Measurements from ENCODE around the gene CYGB. TPM values are rescaled to one million over a fixed set of nuclear protein-coding genes. Genes with fewer than 3 reads are reported as not detected.

CYGB gene
- total and polyA plus RNA-seq, 2 of the 13 experiments (the other 11 are each of a cell fraction or from before 2014, with no cell fraction given), result 18.9 to 27.1 TPM

DNA sequence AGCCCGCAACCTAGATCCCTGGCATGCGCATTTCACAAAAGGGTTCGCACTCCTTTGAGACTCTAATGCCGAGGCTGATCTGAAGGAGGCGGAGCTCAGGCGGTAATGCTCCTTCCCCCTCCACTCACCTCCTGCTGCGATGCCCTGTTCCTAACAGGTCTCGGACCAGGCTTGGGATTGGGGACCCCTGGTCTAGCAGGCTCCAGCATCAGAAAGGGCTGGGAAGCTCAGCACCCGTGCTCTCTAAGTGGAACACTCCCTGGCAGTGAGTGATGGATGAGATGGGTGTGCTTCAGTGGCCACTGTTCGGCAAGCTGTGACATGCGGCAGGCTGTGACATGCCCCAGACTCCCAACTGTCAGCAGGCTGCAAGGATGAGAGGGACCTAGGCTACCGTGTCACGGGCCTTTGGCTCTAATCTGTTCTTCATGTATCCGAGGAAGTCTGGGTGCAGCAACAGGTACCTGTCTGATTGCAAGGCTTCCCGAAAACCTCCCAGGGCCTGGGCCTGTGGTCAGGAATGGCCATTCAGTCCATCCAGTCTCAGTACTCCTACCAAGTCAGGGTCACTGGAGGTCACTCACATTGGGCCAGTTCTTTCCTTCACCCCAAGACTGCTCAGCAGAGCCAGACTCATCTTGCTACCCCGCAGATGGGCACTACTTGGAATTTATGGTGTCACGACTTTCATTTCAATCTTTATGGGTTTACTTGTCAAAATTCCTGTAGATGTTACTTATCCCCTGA is 49.4 kb upstream of the CYGB start:
- Histone ChIP-seq H4K20me1 (ENCODE audit: insufficient read depth, low read length) (no peaks in the 10 kb centered on the region), H3K4me1 (ENCODE audit: insufficient read depth, low read length) (peaks cover 47% of the 10 kb centered on the region), H3K9me3 (ENCODE audit: low read length) (no peaks in the 10 kb centered on the region), H3K36me3 (replicated peaks in 1 of 2; ENCODE audit: control insufficient read depth in 1 of 2, insufficient read depth in 2 of 2, low read length in 2 of 2) (no peaks in the 10 kb centered on the region), H3K4me3 (replicated peaks in 1 of 3; ENCODE audit: insufficient read depth in 1 of 3, low read depth in 2 of 3, low read length in 3 of 3) (no peak overlapping the region), H2AFZ (ENCODE audit: low read length) (no peak overlapping the region), H3K27me3 (ENCODE audit: control insufficient read depth in 1 of 2, insufficient read depth in 2 of 2, low read length in 2 of 2) (peaks cover 9 to 39% of the 10 kb centered on the region in 2 experiments; a peak in 4 of 5 replicates), H3K4me2 (ENCODE audit: low read depth, low read length) (no peak overlapping the region), H3K9ac (ENCODE audit: insufficient read depth, low read depth, low read length) (no peak overlapping the region), H3K27ac (ENCODE audit: extremely low read length, insufficient read depth, low read length) (no peak overlapping the region), H3K79me2 (ENCODE audit: insufficient read depth, low read length) (no peaks in the 10 kb centered on the region)
- intact Hi-C loops (cut with micrococcal nuclease; ENCODE audit: unreplicated experiment) (loop anchor here (2.0 to 5.0 kb wide), 3 partner anchors 16 to 62 kb away; no protein-coding TSS in a partner anchor), in situ Hi-C loops (cut with HindIII; ENCODE audit: extremely low pct_ligation_motif_present, low pct_unique_long_range_greater_than_20kb) (no loop called here)
- CTCF ChIA-PET (ENCODE audit: low intra/inter-chr PET ratio, low total read pairs), result interaction anchor here (0.7 to 1.8 kb wide), 3 partner anchors 28 to 63 kb away, joined by 3 to 5 read pairs (median 5); no protein-coding TSS in a partner anchor
- ATAC-seq (no peak), DNase-seq (ENCODE audit: low spot score) (no peak), FAIRE-seq (no peak)
- WGBS (ENCODE audit: low lambda C conversion rate), result 50% methylated on average over 16 of the region's 17 CpGs
- BruUV-seq (replicated peaks), result no TSS peak
- POLR2A ChIA-PET, result interaction anchor here (0.9 to 3.2 kb wide), 6 partner anchors 17 to 85 kb away, joined by 3 to 19 read pairs (median 4); no protein-coding TSS in a partner anchor
- TF ChIP-seq AHR (CRISPR knock-in tag; IDR thresholded peaks at IDR 0.05) (no peak), NRL (CRISPR knock-in tag; IDR thresholded peaks at IDR 0.05; ENCODE audit: borderline replicate concordance) (peak; percentile 35; the same call in 1 of the 2 replicates)
- TF ChIP-seq, protein P1, sequence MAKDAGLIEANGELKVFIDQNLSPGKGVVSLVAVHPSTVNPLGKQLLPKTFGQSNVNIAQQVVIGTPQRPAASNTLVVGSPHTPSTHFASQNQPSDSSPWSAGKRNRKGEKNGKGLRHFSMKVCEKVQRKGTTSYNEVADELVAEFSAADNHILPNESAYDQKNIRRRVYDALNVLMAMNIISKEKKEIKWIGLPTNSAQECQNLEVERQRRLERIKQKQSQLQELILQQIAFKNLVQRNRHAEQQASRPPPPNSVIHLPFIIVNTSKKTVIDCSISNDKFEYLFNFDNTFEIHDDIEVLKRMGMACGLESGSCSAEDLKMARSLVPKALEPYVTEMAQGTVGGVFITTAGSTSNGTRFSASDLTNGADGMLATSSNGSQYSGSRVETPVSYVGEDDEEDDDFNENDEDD (CRISPR knock-in tag; IDR thresholded peaks at IDR 0.05; ENCODE audit: borderline replicate concordance), result no peak
